Measurements from ENCODE around the gene MUC15.

DNA sequence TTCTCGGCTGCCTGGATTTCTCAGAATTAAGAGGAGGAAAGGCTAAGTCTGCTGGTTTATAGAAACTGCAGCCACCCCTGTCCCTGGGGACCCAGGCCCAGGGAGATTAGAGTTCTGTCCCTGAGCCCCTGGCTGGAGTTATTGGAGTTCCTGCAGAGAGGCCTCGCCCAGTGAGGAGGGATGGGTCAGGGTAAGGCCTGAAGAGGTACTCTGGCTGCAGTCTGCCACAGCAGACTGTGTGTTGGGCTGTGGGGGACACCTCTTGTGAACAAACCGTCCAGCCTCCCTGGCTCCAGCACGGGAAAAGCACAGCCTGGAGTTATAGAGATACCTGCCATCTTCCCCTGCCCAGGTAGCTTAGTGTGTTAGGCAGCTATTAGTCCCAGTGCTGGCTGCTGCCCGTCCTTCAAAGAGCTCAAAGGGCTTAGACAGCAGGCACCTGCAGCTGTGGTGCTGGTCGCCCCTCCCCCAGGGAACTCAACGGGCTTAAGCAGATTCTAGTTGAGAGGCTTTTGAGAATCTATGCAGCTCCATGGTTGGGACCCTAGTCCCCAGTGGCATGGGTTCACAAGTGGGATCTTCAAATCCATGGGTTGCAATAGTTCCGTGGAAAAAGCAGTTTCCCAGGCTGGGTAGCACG, 36.6 kb upstream of the MUC15 start:
- TF ChIP-seq POLR2A (IDR thresholded peaks at IDR 0.05): no peak
- TF ChIP-seq, protein P1, sequence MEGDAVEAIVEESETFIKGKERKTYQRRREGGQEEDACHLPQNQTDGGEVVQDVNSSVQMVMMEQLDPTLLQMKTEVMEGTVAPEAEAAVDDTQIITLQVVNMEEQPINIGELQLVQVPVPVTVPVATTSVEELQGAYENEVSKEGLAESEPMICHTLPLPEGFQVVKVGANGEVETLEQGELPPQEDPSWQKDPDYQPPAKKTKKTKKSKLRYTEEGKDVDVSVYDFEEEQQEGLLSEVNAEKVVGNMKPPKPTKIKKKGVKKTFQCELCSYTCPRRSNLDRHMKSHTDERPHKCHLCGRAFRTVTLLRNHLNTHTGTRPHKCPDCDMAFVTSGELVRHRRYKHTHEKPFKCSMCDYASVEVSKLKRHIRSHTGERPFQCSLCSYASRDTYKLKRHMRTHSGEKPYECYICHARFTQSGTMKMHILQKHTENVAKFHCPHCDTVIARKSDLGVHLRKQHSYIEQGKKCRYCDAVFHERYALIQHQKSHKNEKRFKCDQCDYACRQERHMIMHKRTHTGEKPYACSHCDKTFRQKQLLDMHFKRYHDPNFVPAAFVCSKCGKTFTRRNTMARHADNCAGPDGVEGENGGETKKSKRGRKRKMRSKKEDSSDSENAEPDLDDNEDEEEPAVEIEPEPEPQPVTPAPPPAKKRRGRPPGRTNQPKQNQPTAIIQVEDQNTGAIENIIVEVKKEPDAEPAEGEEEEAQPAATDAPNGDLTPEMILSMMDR (IDR thresholded peaks at IDR 0.05): no peak

Data from testis (tissue), 2 donors.